HG03064 (cell line): ENCODE data around the gene TMC1.

Experiments
- ATAC-seq: cut with Tn5 transposase; IDR thresholded peaks from one replicate; pipeline ENCODE4 v1.9.1; 2021; ENCODE audit warnings: low read depth; ENCODE audit not compliant: unreplicated experiment

The TMC1 gene

GRCh38 chr9:72565535-72565934 lies 44.1 kb downstream of the TMC1 start:
- no peak for ATAC-seq

GRCh38 chr9:72574156-72574810 lies 52.9 kb downstream of the TMC1 start:
- ATAC-seq, result no peak

GRCh38 chr9:72575666-72576065 lies 54.3 kb downstream of the TMC1 start:
- no peak for ATAC-seq

- ATAC-seq, result no peak
These were observed 54.7 kb downstream of the TMC1 start for GRCh38 chr9:72576087-72576486.

GRCh38 chr9:72577212-72577753 lies 55.9 kb downstream of the TMC1 start:
- no peak for ATAC-seq

- no peak for ATAC-seq
These were observed 57.8 kb downstream of the TMC1 start for GRCh38 chr9:72579190-72579589.

- ATAC-seq, result no peak
These were observed 58.6 kb downstream of the TMC1 start for GRCh38 chr9:72579880-72580550.

- ATAC-seq, result no peak
These were observed 60.3 kb downstream of the TMC1 start for GRCh38 chr9:72581694-72582093.

GRCh38 chr9:72583370-72583769 lies 62.0 kb downstream of the TMC1 start:
- no peak for ATAC-seq

GRCh38 chr9:72586388-72587130 lies 65.2 kb downstream of the TMC1 start:
- no peak for ATAC-seq

DNA sequence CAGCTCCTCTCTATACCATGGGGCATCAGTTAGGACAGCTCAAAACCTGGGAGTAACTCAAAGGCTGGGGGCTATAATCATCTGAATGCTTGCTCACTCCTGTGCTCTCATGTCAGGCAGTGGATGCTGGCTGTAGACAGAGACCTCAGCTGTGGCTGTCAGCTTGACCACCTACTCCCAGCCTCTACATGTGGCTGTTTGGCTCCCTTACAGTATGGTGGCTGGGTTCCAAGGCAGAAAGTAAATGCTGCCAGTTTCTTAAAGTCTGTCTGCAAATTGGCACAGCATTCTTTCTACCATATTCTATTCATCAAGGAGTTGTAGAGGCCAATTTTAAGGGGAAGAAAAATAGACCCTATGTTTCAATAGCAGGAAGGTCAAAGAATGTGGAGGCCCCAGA lies 66.9 kb downstream of the TMC1 start:
- no peak for ATAC-seq

DNA sequence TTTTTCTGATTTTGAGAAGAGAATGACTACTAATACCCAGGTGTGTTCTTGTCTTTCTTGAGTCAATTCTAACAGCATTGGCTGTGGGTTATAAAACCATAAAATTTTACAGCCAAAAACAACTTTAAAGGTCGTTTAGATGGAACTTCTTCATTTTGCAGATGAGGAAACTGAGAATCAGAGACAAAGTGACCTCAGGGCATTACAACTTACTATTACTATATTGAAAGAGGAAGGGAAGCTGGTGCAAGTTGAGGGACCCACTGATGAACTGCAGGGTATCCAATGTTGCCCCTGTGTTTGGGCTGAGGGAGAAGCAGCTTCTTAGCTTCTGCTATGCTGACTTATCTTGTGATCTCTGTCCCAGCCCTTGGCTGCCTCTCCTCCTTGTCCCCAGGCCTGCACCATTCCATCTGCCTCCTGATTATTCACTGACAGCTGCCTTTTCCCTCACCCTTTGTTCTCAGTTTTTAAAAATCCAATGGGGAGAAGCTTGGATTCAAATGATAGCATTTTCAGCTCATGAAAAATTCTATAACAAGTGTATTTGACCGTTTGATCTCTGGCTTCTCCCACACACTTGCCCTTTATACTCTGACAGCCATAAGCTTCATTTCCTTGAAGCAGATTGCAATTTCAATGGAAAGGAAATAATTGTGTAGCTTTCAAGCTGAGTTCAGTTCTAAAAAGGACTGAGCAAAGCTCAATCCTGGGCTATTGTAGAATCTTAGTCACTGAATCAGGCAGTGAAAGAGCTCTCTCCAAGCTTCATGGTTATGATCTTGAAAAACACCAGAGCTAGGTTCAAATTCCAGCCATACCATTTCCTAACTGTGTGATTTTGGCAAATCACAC lies 68.5 kb downstream of the TMC1 start:
- no peak for ATAC-seq

GRCh38 chr9:72590824-72591223 lies 69.4 kb downstream of the TMC1 start:
- ATAC-seq, result no peak

- ATAC-seq, result peak; percentile 79
These were observed 71.3 kb downstream of the TMC1 start for GRCh38 chr9:72592502-72593403.

DNA sequence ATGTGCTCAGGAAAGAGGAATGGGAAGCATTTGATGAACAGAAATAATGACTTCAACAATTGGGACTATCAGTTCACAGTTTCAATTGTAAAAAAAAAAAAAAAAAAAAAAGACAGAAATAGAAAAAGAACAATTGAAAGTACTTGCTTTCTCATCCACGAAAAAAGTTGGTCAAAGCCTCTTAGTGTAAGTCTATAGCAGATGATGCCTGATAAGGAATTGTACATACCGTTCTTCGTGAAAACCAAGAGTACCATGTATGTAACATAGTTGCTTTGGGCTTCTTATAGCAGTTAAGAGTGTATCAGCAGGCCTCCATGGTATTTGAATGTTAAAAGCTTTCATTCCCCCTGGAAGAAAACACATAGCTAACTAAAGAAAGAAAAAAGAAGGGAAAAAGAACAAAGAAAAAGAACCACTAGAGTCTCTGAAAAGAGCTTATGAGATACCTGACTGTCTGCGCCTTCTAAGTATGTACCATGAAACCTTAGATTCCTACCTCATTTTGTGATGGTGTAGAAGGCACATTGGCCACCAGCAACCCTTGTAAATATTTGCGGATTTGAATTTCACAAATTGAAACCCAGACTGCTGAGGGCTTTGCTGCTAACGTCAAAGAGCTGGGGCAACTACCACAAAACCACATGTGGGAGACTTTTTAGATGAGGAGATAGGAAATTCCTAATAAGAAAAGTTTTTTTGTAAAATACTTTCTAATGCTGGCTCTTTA lies 75.2 kb downstream of the TMC1 start:
- no peak for ATAC-seq

DNA sequence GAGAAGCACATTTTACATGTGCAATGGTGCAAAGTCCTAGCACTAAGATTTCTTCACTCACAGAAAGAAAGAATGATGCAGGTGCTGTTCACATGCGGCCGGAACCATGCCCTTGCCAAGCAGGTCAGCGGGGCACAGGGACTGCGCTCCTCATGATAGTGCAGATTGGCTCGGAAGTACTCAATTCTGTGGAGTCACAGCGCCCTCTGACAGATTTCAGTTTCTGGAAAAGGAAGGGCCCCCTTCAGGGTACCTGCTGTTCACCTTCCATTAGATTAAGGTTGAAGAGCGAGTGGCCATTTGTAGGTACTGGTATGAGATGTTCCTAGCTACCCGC lies 75.7 kb downstream of the TMC1 start:
- ATAC-seq, result no peak

DNA sequence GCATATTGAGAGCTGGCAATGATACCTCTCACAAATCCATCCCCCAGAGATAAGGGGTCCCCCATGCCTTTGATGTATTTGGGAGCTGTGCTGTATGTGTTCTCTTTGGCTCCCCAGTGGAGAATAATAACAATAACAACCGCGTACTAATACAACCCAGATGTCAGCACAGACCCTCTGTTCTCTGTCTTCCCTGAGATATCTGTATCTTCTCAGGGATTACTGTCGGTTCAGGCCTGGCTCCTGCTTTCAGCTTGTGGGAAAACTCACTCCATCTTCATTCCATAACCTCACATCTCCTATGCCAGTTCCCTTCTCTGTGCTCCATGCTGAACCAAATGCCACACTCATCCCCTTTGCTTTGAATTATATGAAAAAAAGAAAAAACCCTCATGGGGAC lies 76.2 kb downstream of the TMC1 start:
- ATAC-seq, result no peak

DNA sequence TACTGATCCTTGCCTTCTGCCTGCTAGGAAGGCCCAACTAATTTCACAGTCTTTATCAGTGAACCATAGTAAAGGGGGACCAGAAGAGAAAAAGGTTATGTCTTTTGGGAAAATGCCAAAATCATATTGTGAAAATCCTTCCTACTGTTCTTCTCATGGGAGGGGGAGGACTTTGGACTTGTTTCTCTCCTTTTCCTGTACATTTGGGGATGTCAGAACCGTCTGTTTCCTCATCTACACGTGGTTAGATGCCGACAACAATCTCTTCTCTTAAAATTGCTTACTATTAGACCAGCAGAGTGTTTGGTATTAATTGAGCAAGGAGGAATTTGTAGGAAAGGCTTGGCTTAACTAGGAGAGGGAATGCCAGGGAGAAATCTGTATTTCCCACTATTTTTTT lies 77.2 kb downstream of the TMC1 start:
- ATAC-seq, result no peak

- ATAC-seq, result no peak
These were observed 78.6 kb downstream of the TMC1 start for GRCh38 chr9:72599874-72600534.
